ENCODE data around the gene PTPDC1. TPM values are rescaled to one million over a fixed set of nuclear protein-coding genes. Genes with fewer than 3 reads are reported as not detected.
A peak's percentile ranks its signal among the peaks of the same experiment; 100 is the strongest.
"Not testable (repeated sequence)": the region's sequence is repeated elsewhere in the genome, so short reads cannot be mapped to it uniquely, and the experiment has no call there.

PTPDC1 gene
- total and polyA plus RNA-seq, 3 experiments from 2014 or later, result 1.8 to 6.2 (median 5.7) TPM

DNA sequence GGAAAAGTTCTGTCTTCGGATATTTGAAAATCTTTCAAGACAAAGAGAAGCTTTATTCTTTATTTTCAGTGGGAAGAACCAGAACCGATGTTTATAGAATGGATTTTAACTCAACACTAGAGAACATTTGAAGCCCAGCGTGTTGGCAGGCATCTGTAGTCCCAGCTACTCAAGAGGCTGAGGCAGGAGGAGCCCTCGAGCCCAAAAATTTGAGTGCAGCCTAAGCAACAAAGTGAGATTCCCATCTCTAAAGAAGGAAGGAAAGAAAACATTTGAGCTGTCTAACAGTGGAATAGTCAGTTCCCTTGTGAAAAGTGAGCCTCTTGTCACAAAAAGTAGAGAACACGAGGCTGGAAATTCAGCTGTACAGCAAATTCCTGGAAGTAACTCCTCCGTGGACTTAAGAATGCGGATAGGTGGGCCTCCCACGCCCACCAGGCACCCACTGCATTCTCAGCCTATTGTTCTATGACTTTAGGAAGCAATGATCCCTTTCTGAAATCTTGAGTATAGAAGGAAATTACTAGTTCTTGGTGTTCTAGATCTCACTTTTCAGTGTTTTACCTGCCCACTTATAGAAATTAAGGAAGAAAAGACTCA lies 2.3 kb upstream of the PTPDC1 start:
- Mint-ChIP-seq H3K27ac (no peak overlapping the region), H3K4me1 (no peaks in the 10 kb centered on the region), H3K9me3 (no peaks in the 10 kb centered on the region), H3K27me3 (no peaks in the 10 kb centered on the region), H3K36me3 (peaks cover 6 to 8% (median 7%) of the 10 kb centered on the region in 3 donors), H3K4me3 (no peak overlapping the region)
- Histone ChIP-seq H3K4me3 (ENCODE audit: low read length) (no peak overlapping the region), H3K27me3 (ENCODE audit: insufficient read depth, low read length, poor library complexity, severe bottlenecking) (no peaks in the 10 kb centered on the region), H3K27ac (ENCODE audit: low read depth, low read length) (no peak overlapping the region), H3K9me3 (ENCODE audit: low read length) (no peaks in the 10 kb centered on the region), H3K4me1 (ENCODE audit: insufficient read depth, low read length) (no peaks in the 10 kb centered on the region), H3K36me3 (ENCODE audit: insufficient read depth, low read length) (no peaks in the 10 kb centered on the region)
- POLR2A ChIA-PET, result no interaction called here
- CTCF ChIA-PET, result no interaction called here
- no peak for DNase-seq

DNA sequence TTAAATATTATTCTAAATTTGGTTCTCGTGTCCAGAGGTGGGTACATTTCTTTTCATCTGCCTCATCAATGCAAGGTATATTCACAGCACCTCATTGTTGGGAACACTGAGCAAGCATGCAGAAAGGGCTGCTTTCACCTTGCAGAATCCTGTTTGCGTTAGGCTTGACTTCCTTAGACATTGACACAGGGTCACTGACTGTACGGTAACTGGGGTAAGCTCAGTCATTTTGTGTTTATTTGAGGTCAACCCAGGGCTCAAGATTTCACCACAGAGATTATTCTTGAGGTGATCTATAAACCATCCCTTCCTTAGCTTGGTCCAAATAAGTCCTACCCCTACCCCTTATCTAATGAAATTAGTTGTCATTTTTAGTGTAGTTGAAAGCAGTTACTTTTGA lies 1.7 kb upstream of the PTPDC1 start:
- H3K4me3 ChIP-seq (ENCODE audit: low read length), result no peak overlapping the region
- no peaks in the 10 kb centered on the region for H3K9me3 ChIP-seq (ENCODE audit: low read length)
- no peaks in the 10 kb centered on the region for H3K27me3 Mint-ChIP-seq
- H3K27me3 ChIP-seq (ENCODE audit: insufficient read depth, low read length, poor library complexity, severe bottlenecking), result no peaks in the 10 kb centered on the region
- no peaks in the 10 kb centered on the region for H3K4me1 Mint-ChIP-seq
- DNase-seq, result no peak
- no peaks in the 10 kb centered on the region for H3K9me3 Mint-ChIP-seq
- H3K4me1 ChIP-seq (ENCODE audit: insufficient read depth, low read length), result no peaks in the 10 kb centered on the region
- CTCF ChIA-PET, result interaction anchor here (1.3 kb wide), 1 partner anchor 131 kb away, joined by 6 read pairs; no protein-coding TSS in a partner anchor
- no peaks in the 10 kb centered on the region for H3K36me3 ChIP-seq (ENCODE audit: insufficient read depth, low read length)
- H3K27ac Mint-ChIP-seq, result no peak overlapping the region
- H3K36me3 Mint-ChIP-seq, result peaks cover 7 to 8% (median 7%) of the 10 kb centered on the region in 3 donors
- POLR2A ChIA-PET, result no interaction called here
- H3K27ac ChIP-seq (ENCODE audit: low read depth, low read length), result no peak overlapping the region
- no peak overlapping the region for H3K4me3 Mint-ChIP-seq

DNA sequence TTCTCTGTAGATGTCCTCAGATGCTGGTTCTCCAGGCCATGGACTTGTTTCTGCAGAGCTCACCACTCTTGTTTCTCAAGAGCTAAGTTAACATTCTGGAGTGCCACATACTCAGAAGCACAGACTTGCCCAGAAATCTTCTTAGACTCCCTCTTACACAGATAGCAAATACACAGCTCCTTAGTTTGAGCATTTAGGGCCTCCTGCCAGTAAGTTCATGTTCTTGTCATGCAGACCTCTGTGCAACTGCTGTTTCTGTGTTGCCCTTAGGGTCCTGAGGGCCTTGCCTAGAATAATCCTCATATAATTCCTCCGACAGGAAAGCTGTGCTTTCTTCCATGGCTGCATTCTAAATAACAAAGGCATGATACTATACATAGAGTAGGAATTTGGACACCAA lies 1.3 kb upstream of the PTPDC1 start:
- H3K27me3 ChIP-seq (ENCODE audit: insufficient read depth, low read length, poor library complexity, severe bottlenecking), result no peaks in the 10 kb centered on the region
- Mint-ChIP-seq H3K27ac (no peak overlapping the region), H3K36me3 (peaks cover 6 to 8% (median 7%) of the 10 kb centered on the region in 3 donors), H3K4me1 (no peaks in the 10 kb centered on the region), H3K27me3 (no peaks in the 10 kb centered on the region), H3K4me3 (no peak overlapping the region), H3K9me3 (no peaks in the 10 kb centered on the region)
- no peak for DNase-seq
- no peaks in the 10 kb centered on the region for H3K9me3 ChIP-seq (ENCODE audit: low read length)
- H3K4me3 ChIP-seq (ENCODE audit: low read length), result no peak overlapping the region
- no peaks in the 10 kb centered on the region for H3K4me1 ChIP-seq (ENCODE audit: insufficient read depth, low read length)
- no peaks in the 10 kb centered on the region for H3K36me3 ChIP-seq (ENCODE audit: insufficient read depth, low read length)
- CTCF ChIA-PET, result interaction anchor here (1.3 kb wide), 1 partner anchor 131 kb away, joined by 6 read pairs; no protein-coding TSS in a partner anchor
- H3K27ac ChIP-seq (ENCODE audit: low read depth, low read length), result no peak overlapping the region
- POLR2A ChIA-PET, result no interaction called here

DNA sequence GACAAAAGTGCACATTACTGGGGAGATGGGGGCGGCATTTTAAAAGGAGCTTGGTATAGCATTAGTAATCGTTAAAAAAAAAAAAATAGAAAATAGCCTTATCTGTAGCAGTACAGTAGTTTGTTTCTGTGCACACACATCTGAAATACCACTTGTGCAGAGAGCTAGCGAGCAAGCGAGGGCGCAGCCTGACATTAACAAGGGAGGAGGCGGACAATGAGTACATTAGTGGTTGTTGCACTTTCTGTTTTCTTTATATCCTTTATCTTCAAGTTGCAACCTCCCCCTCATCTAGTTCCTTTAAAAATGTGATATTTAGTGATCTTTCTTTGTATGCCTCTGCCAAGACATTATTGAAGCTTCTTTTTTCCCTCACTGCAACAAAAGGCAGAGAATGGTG lies 880 bp upstream of the PTPDC1 start:
- peaks cover 6 to 10% (median 7%) of the 10 kb centered on the region in 3 donors for H3K36me3 Mint-ChIP-seq
- peak overlapping the region in 1 of 7 donors; percentile 7 for H3K4me3 Mint-ChIP-seq
- Histone ChIP-seq H3K36me3 (ENCODE audit: insufficient read depth, low read length) (no peaks in the 10 kb centered on the region), H3K4me1 (ENCODE audit: insufficient read depth, low read length) (no peaks in the 10 kb centered on the region), H3K27ac (ENCODE audit: low read depth, low read length) (peak overlapping the region; percentile 14), H3K27me3 (ENCODE audit: insufficient read depth, low read length, poor library complexity, severe bottlenecking) (no peaks in the 10 kb centered on the region), H3K4me3 (ENCODE audit: low read length) (no peak overlapping the region), H3K9me3 (ENCODE audit: low read length) (no peaks in the 10 kb centered on the region)
- no peaks in the 10 kb centered on the region for H3K27me3 Mint-ChIP-seq
- H3K27ac Mint-ChIP-seq, result no peak overlapping the region
- DNase-seq, result no peak
- ChIA-PET CTCF (interaction anchor here (1.3 kb wide), 1 partner anchor 130 kb away, joined by 6 read pairs; no protein-coding TSS in a partner anchor), POLR2A (no interaction called here)
- H3K9me3 Mint-ChIP-seq, result no peaks in the 10 kb centered on the region
- H3K4me1 Mint-ChIP-seq, result no peaks in the 10 kb centered on the region

DNA sequence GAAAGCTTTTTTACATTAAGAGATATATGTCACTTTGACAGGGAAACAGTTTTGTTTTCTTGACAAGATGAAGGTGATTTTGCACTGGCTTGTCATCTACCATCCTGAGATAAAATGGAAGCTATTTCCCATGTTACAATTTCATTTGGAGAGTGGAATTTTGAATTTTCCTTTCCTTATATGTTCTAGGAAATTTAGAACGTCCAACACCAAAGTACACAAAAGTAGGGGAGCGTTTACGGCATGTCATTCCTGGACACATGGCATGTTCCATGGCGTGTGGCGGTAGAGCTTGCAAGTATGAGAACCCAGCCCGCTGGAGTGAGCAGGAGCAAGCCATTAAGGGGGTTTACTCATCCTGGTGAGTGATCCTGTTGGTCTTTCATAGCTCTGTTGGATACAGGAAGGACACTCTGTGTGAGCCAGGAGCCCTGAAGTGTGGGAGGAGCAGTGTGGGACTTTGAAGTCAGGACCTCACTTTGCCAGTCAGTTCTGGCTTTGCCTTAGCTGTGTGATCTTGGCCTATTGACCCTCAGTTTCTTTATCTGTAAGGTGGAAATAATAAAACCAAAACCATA lies 887 bp downstream of the PTPDC1 start:
- Mint-ChIP-seq H3K9me3 (no peaks in the 10 kb centered on the region), H3K27ac (peak overlapping the region in 1 of 8 donors; percentile 17), H3K4me3 (no peak overlapping the region), H3K36me3 (peaks cover 1 to 12% (median 4%) of the 10 kb centered on the region in 3 donors), H3K4me1 (no peaks in the 10 kb centered on the region), H3K27me3 (no peaks in the 10 kb centered on the region)
- no peak for DNase-seq
- CTCF ChIA-PET, result no interaction called here
- POLR2A ChIA-PET, result no interaction called here
- Histone ChIP-seq H3K36me3 (ENCODE audit: insufficient read depth, low read length) (no peaks in the 10 kb centered on the region), H3K9me3 (ENCODE audit: low read length) (no peaks in the 10 kb centered on the region), H3K4me1 (ENCODE audit: insufficient read depth, low read length) (no peaks in the 10 kb centered on the region), H3K4me3 (ENCODE audit: low read length) (no peak overlapping the region), H3K27me3 (ENCODE audit: insufficient read depth, low read length, poor library complexity, severe bottlenecking) (no peaks in the 10 kb centered on the region), H3K27ac (ENCODE audit: low read depth, low read length) (no peak overlapping the region)

DNA sequence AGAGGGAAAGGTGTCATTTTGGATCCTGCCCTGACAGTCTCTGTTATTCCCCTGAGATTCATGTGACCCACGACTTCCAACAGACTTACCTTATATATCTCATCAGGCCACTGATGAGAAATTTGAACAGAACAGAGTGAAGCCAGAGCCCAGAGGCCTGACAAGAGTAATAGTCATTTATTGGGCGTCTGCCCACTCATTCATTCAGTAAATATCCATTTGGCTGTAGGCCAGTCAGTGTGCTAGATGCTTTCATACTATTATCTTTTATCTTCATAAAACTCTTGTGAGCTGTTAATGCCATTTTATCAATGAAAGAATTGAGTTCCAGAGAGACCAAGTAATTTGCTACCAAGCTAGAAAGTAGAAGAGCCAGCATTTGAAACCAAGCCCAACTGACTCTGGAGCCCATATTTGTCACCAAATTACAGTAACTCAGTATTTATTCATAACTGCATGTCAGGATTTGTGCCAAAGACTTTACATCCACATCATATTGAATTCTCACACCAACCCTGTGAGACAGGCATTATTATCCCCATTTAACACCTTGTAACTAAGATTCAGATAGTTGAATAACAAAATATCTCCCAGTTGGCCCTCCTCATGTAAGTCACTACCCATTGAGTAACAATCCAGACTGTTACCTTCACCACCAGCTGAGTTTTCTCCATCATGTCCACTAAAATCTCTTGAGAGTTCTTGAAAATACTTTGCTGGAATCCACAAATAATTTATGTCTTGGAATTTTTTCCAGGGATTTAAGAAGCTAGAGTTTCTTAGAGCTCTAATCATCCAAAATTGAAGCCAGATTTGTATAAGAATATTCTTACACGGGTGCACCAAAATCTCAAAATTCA lies 2.5 kb downstream of the PTPDC1 start:
- Mint-ChIP-seq H3K4me3 (no peak overlapping the region), H3K4me1 (no peaks in the 10 kb centered on the region), H3K27ac (no peak overlapping the region), H3K36me3 (peaks cover 0 to 12% (median 1%) of the 10 kb centered on the region in 3 donors), H3K27me3 (no peaks in the 10 kb centered on the region), H3K9me3 (no peaks in the 10 kb centered on the region)
- no peaks in the 10 kb centered on the region for H3K9me3 ChIP-seq (ENCODE audit: low read length)
- DNase-seq, result no peak
- H3K36me3 ChIP-seq (ENCODE audit: insufficient read depth, low read length), result no peaks in the 10 kb centered on the region
- no peak overlapping the region for H3K27ac ChIP-seq (ENCODE audit: low read depth, low read length)
- ChIA-PET POLR2A (no interaction called here), CTCF (no interaction called here)
- no peaks in the 10 kb centered on the region for H3K4me1 ChIP-seq (ENCODE audit: insufficient read depth, low read length)
- H3K4me3 ChIP-seq (ENCODE audit: low read length), result no peak overlapping the region
- no peaks in the 10 kb centered on the region for H3K27me3 ChIP-seq (ENCODE audit: insufficient read depth, low read length, poor library complexity, severe bottlenecking)

DNA sequence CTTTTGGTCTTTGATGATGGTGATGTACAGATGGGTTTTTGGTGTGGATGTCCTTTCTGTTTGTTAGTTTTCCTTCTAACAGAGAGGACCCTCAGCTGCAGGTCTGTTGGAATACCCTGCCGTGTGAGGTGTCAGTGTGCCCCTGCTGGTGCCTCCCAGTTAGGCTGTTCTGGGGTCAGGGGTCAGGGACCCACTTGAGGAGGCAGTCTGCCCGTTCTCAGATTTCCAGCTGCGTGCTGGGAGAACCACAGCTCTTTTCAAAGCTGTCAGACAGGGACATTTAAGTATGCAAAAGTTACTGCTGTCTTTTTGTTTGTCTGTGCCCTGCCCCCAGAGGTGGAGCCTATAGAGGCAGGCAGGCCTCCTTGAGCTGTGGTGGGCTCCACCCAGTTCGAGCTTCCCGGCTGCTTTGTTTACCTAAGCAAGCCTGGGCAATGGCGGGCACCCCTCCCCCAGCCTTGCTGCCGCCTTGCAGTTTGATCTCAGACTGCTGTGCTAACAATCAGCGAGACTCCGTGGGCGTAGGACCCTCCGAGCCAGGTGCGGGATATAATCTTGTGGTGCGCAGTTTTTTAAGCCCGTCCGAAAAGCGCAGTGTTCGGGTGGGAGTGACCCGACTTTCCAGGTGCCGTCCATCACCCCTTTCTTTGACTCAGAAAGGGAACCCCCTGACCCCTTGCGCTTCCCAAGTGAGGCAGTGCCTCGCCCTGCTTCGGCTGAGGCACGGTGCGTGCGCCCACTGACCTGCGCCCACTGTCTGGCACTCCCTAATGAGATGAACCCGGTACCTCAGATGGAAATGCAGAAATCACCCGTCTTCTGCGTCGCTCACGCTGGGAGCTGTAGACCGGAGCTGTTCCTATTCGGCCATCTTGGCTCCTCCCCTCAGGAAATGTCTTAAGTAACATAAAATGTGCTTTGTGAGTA lies 10.2 kb downstream of the PTPDC1 start:
- H3K36me3 ChIP-seq (ENCODE audit: insufficient read depth, low read length); H3K4me3 ChIP-seq (ENCODE audit: low read length); H3K27me3 Mint-ChIP-seq; DNase-seq; H3K9me3 ChIP-seq (ENCODE audit: low read length); H3K27me3 ChIP-seq (ENCODE audit: insufficient read depth, low read length, poor library complexity, severe bottlenecking); H3K27ac Mint-ChIP-seq; H3K9me3 Mint-ChIP-seq; POLR2A ChIA-PET; CTCF ChIA-PET; H3K4me1 ChIP-seq (ENCODE audit: insufficient read depth, low read length); H3K4me1 Mint-ChIP-seq; H3K27ac ChIP-seq (ENCODE audit: low read depth, low read length); H3K4me3 Mint-ChIP-seq: not testable (repeated sequence)
- H3K36me3 Mint-ChIP-seq, result peaks cover 0 to 23% (median 8%) of the 10 kb centered on the region in 3 donors

All from CD8-positive, alpha-beta memory T cell (primary cell).